ENCODE results near the gene ZFAND5.

Gene ZFAND5

DNA sequence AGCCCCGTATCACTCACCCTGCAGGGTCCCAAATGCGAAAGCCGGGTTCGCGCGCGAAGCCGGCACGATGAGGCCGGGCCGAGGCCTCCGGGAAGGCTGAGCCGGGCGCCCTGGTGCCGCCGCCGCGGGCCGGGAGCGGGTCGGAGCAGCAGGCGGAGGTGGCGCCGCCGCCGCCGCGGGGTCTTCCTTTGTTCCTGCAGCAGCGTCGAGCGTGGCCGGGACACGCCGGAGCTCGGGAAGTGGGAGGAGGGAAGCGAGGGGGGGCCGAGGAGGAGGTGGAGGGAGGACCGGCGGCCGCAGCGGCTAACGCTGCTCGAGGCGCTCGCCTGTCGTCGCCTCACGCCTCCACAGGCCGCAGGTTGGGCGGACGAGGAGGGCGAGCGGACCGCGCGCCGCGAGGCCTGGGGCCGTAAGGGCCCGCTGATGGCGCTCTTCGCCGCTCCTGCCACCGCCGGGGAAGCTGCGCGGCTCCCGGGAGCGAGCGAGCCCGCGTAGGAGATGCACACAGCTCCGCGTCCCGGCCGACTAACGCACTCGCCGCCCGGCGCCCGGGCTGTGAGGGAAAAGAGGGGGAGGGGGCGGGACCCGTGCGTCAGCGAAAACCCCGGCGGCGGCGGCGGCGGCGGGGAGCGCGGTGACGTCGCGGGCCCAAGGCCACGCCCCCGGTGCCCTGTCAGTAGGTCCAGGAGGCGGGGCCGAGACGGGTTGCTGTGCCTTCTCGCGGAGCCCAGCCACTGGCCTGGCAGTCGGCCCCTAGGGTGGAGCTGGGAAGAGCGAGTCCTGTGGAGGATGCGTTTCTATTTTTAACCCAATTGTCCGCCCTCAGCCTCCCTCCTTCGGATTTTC is at the start of gene ZFAND5:
ZFAND5 (minus strand) TSS at position 530 of the 846 bp plus-strand sequence. CDS start 4,430 bp downstream, outside the sequence.
- in situ Hi-C loops (cut with HindIII; ENCODE audit: low sequenced_read_pairs) = no loop called here
- TF ChIP-seq CTCF (IDR thresholded peaks at IDR 0.05; ENCODE audit: low read depth, low read length, missing control alignments) = no peak
- DNase-seq (ENCODE audit: low read depth) = peak; percentile 94
- peak within 1 kb of the TSS; percentile 85 for H3K4me3 ChIP-seq (ENCODE audit: low read depth, low read length)

DNA sequence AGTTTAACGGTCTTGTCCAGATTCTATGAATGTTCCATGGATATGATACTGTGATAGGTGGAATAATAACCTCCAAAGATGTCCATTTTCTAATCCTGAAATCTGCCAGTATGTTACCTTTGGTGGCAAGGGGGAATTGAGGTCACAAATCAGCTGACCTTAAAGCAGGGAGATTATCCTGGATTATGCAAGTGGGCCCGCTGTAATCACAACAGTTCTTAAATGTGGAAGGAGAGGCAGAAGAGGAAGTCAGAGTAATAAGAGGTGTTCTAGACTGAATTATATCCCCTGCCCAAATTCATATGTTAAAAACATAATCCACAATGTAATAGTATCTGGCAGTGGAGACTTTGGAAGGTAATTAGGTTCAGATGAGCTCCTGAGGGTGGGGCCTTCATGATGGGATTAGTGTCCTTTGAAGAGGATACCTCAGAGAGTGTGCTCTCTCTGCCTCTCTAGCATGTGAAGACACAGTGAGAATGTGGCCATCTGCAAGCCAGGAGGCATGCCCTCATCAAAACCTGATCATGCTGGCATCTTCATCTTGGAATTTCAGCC is 47.6 kb upstream of the ZFAND5 start:
- no peak for DNase-seq (ENCODE audit: low read depth)
- no peak for TF ChIP-seq CTCF (IDR thresholded peaks at IDR 0.05; ENCODE audit: low read depth, low read length, missing control alignments)
- in situ Hi-C loops (cut with HindIII; ENCODE audit: low sequenced_read_pairs) = no loop called here
- H3K4me3 ChIP-seq (ENCODE audit: low read depth, low read length) = no peak overlapping the region

GRCh38 chr9:72410214-72410613 is 45.2 kb upstream of the ZFAND5 start:
- no peak overlapping the region for H3K4me3 ChIP-seq (ENCODE audit: low read depth, low read length)
- in situ Hi-C loops (cut with HindIII; ENCODE audit: low sequenced_read_pairs) = no loop called here
- no peak for TF ChIP-seq CTCF (IDR thresholded peaks at IDR 0.05; ENCODE audit: low read depth, low read length, missing control alignments)
- DNase-seq (ENCODE audit: low read depth) = no peak

DNA sequence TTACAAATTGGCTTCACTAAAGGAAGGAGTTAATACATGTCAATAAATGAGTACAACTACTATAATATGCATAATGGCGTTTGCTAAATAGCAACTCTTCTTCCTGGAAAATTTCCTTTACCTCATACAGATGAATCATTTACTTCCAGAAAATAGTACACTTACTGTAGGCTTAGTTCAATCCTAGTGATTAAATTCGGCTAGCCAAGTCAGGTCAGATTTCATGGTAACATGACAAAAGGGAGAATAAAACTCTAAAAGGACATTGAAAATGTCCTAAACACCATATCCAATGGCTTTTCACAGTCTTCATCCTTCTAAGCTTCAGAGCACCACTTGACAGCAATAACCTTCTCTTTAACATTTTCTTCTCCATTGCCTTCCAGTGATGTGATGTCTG is 42.1 kb upstream of the ZFAND5 start:
- DNase-seq (ENCODE audit: low read depth) = no peak
- no peak overlapping the region for H3K4me3 ChIP-seq (ENCODE audit: low read depth, low read length)
- in situ Hi-C loops (cut with HindIII; ENCODE audit: low sequenced_read_pairs) = loop anchor here (5.0 kb wide), 1 partner anchor 75 kb away; no protein-coding TSS in a partner anchor
- no peak for TF ChIP-seq CTCF (IDR thresholded peaks at IDR 0.05; ENCODE audit: low read depth, low read length, missing control alignments)

- in situ Hi-C loops (cut with HindIII; ENCODE audit: low sequenced_read_pairs) = no loop called here
- no peak overlapping the region for H3K4me3 ChIP-seq (ENCODE audit: low read depth, low read length)
- TF ChIP-seq CTCF (IDR thresholded peaks at IDR 0.05; ENCODE audit: low read depth, low read length, missing control alignments) = no peak
- DNase-seq (ENCODE audit: low read depth) = no peak
Observed at GRCh38 chr9:72402744-72403143, 37.7 kb upstream of the ZFAND5 start.

DNA sequence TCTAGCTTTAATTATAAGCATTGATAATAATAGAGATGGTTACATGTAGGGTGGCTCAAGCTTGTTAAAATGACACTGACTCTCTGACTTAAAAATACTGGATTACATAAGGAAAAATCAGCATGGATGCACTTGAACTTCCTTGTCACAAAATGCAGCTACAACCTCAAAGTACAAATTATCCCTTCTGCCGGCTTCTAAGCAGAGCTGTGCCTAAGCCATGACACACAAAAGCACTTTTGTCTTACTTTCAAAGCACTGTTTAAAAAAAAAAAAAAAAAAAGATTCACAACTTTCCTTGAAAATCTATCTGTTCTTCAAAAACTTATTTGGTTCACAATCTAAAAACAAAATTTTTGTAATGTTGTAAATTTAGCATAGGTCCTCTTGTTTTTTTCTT is 36.4 kb upstream of the ZFAND5 start:
- no peak for DNase-seq (ENCODE audit: low read depth)
- no peak for TF ChIP-seq CTCF (IDR thresholded peaks at IDR 0.05; ENCODE audit: low read depth, low read length, missing control alignments)
- in situ Hi-C loops (cut with HindIII; ENCODE audit: low sequenced_read_pairs) = no loop called here
- H3K4me3 ChIP-seq (ENCODE audit: low read depth, low read length) = no peak overlapping the region
